Measurements from ENCODE around the gene GSE1. TPM values are rescaled to one million over a fixed set of nuclear protein-coding genes. Genes with fewer than 3 reads are reported as not detected.

The GSE1 gene
- total RNA-seq, 1 donor from 2014 or later, result 12.9 TPM

DNA sequence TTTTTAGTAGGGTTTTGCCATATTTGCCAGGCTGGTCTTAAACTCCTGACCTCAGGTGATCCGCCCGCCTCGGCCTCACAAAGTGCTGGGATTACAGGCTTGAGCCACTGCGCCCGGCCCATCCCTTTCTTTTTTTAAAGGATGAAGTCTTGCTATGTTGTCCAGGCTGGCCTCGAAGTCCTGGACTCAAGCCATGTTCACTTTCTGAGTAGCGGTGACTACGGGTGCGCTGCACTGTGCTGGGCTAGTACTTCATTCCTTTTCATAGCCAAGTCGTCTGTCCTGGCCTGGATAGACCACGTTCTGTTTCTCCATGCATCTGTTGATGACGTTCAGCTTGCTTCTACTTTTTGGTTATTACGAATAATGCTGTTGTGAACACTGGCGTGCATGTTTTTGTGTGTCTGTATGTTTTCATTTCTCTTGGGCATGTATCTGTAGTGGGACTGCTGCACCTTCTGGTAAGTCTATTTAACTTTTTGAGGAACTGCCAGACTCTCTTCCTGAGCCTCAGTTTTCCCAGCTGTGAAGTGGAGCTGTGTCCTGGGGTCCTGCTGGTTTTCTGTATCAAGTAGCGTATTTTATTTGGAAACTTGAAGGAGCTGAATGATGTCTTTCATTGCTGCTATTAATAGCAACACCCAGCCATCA, 40.0 kb upstream of the GSE1 start:
- Histone ChIP-seq H3K4me3 (ENCODE audit: low read depth, low read length) (no peak overlapping the region), H3K36me3 (ENCODE audit: control insufficient read depth, insufficient read depth, low read length) (no peaks in the 10 kb centered on the region), H3K27me3 (ENCODE audit: control insufficient read depth, insufficient read depth, low read length) (peaks cover 5% of the 10 kb centered on the region)
- TF ChIP-seq CTCF (IDR thresholded peaks at IDR 0.05; ENCODE audit: insufficient read depth, low read length, severe bottlenecking), result no peak
- peak; percentile 13 for FAIRE-seq
- no peak for DNase-seq (ENCODE audit: low read depth)

- Histone ChIP-seq H3K4me3 (ENCODE audit: low read depth, low read length) (no peak overlapping the region), H3K36me3 (ENCODE audit: control insufficient read depth, insufficient read depth, low read length) (no peaks in the 10 kb centered on the region), H3K27me3 (ENCODE audit: control insufficient read depth, insufficient read depth, low read length) (peaks cover 5% of the 10 kb centered on the region)
- TF ChIP-seq CTCF (IDR thresholded peaks at IDR 0.05; ENCODE audit: insufficient read depth, low read length, severe bottlenecking), result no peak
- no peak for FAIRE-seq
- DNase-seq (ENCODE audit: low read depth), result no peak
These were observed 39.2 kb upstream of the GSE1 start for GRCh38 chr16:85573696-85574641.

GRCh38 chr16:85574672-85575475, 38.2 kb upstream of the GSE1 start:
- Histone ChIP-seq H3K36me3 (ENCODE audit: control insufficient read depth, insufficient read depth, low read length) (no peaks in the 10 kb centered on the region), H3K4me3 (ENCODE audit: low read depth, low read length) (no peak overlapping the region), H3K27me3 (ENCODE audit: control insufficient read depth, insufficient read depth, low read length) (peaks cover 3% of the 10 kb centered on the region)
- DNase-seq (ENCODE audit: low read depth) (no peak), FAIRE-seq (no peak)
- no peak for TF ChIP-seq CTCF (IDR thresholded peaks at IDR 0.05; ENCODE audit: insufficient read depth, low read length, severe bottlenecking)

GRCh38 chr16:85575920-85576319, 37.2 kb upstream of the GSE1 start:
- Histone ChIP-seq H3K36me3 (ENCODE audit: control insufficient read depth, insufficient read depth, low read length) (no peaks in the 10 kb centered on the region), H3K4me3 (ENCODE audit: low read depth, low read length) (no peak overlapping the region), H3K27me3 (ENCODE audit: control insufficient read depth, insufficient read depth, low read length) (peaks cover 4% of the 10 kb centered on the region)
- no peak for DNase-seq (ENCODE audit: low read depth)
- no peak for TF ChIP-seq CTCF (IDR thresholded peaks at IDR 0.05; ENCODE audit: insufficient read depth, low read length, severe bottlenecking)
- FAIRE-seq, result no peak

- TF ChIP-seq CTCF (IDR thresholded peaks at IDR 0.05; ENCODE audit: insufficient read depth, low read length, severe bottlenecking), result no peak
- FAIRE-seq (no peak), DNase-seq (ENCODE audit: low read depth) (no peak)
- Histone ChIP-seq H3K27me3 (ENCODE audit: control insufficient read depth, insufficient read depth, low read length) (peaks cover 4% of the 10 kb centered on the region), H3K36me3 (ENCODE audit: control insufficient read depth, insufficient read depth, low read length) (no peaks in the 10 kb centered on the region), H3K4me3 (ENCODE audit: low read depth, low read length) (no peak overlapping the region)
These were observed 36.2 kb upstream of the GSE1 start for GRCh38 chr16:85576944-85577343.
